H1 (cell line): ENCODE data around the gene CYP46A1. TPM values are rescaled to one million over a fixed set of nuclear protein-coding genes. Genes with fewer than 3 reads are reported as not detected.

ENCODE experiments used
- CTCF ChIA-PET: fragments of 300-600 bp; sonication (Branson Sonifier 250); formaldehyde crosslinking; loops from one replicate; lab custom pipeline; 2021; ENCODE audit not compliant: partially characterized antibody; lab: Charles Lee
- POLR2A ChIA-PET: fragments of 300-600 bp; sonication (Branson Sonifier 250); formaldehyde crosslinking; loops from one replicate; lab custom pipeline; 2021; ENCODE audit warnings: inconsistent platforms; ENCODE audit not compliant: partially characterized antibody; lab: Charles Lee
- DNase-seq, 2 experiments: peaks; one replicate each; pipeline versions ENCODE4 v3.0.0 to v3.0.0-alpha.2; 2010 to 2022; ENCODE audit warnings: low spot score in 2 of 2, low read depth in 1 of 2, mixed read lengths in 1 of 2
- FAIRE-seq: peaks from 2 replicates; lab custom pipeline; 2011; peaks lifted over from hg19 to GRCh38; lab: Jason Lieb, UNC
- H2AFZ ChIP-seq: 2 replicates; pipeline ENCODE4 v1.8.1; 2012; ENCODE audit warnings: low read length, inconsistent platforms
- H2AK5ac ChIP-seq: 2 replicates; pipeline ENCODE4 v1.6.1; 2013; ENCODE audit warnings: low read depth, low read length
- H2BK120ac ChIP-seq: replicated peaks from 2 replicates; pipeline ENCODE3; 2013; ENCODE audit warnings: low read depth, low read length, inconsistent platforms
- H2BK12ac ChIP-seq: 2 replicates; pipeline ENCODE4 v1.6.1; 2013; ENCODE audit warnings: low read depth, low read length
- H2BK15ac ChIP-seq: 2 replicates; pipeline ENCODE4 v1.6.1; 2013; ENCODE audit warnings: low read length
- H2BK20ac ChIP-seq: 2 replicates; pipeline ENCODE4 v1.6.1; 2013; ENCODE audit warnings: low read length
- H2BK5ac ChIP-seq: 2 replicates; pipeline ENCODE4 v1.6.1; 2013; ENCODE audit warnings: low read depth, low read length
- H3K14ac ChIP-seq: 2 replicates; pipeline ENCODE4 v1.6.1; 2013; ENCODE audit warnings: inconsistent platforms; ENCODE audit not compliant: insufficient read length
- H3K18ac ChIP-seq: 2 replicates; pipeline ENCODE4 v1.6.1; 2013; ENCODE audit warnings: low read length; ENCODE audit errors: extremely low read depth
- H3K23ac ChIP-seq: 2 replicates; pipeline ENCODE4 v1.6.1; 2013; ENCODE audit warnings: inconsistent platforms; ENCODE audit not compliant: insufficient read length
- H3K23me2 ChIP-seq: 2 replicates; pipeline ENCODE4 v1.6.1; 2013; ENCODE audit warnings: low read depth, low read length
- H3K27ac ChIP-seq: 2 replicates; pipeline ENCODE4 v1.6.1; 2011; ENCODE audit warnings: low read depth, low read length, inconsistent platforms
- H3K27me3 ChIP-seq, 4 experiments: replicated peaks in 1 of 4; 1 replicate in 1 of 4; 2 replicates in 3 of 4; pipeline versions ENCODE4 v1.6.1 to v1.8.1; 2011 to 2013; ENCODE audit warnings: low read length in 3 of 4, mild to moderate bottlenecking in 3 of 4, inconsistent platforms in 2 of 4, mixed read lengths in 2 of 4, moderate library complexity in 1 of 4; ENCODE audit not compliant: control insufficient read depth in 3 of 4, insufficient read depth in 3 of 4; ENCODE audit errors: extremely low read depth in 1 of 4
- H3K36me3 ChIP-seq, 4 experiments: 2 replicates each; pipeline versions ENCODE4 v1.6.1 to v1.8.1; 2011 to 2013; ENCODE audit warnings: mild to moderate bottlenecking in 4 of 4, low read length in 3 of 4, moderate library complexity in 2 of 4, control low read depth in 1 of 4, inconsistent platforms in 1 of 4; ENCODE audit not compliant: insufficient read depth in 4 of 4, control insufficient read depth in 2 of 4
- H3K4ac ChIP-seq: replicated peaks from 2 replicates; pipeline ENCODE3; 2013; ENCODE audit warnings: low read length, low read depth, mixed read lengths, inconsistent platforms; ENCODE audit not compliant: insufficient read length
- H3K4me1 ChIP-seq, 4 experiments: replicated peaks in 1 of 4; 1 replicate in 1 of 4; 2 replicates in 3 of 4; pipeline versions ENCODE4 v1.6.1 to v1.8.1; 2011 to 2013; ENCODE audit warnings: low read length in 3 of 4, inconsistent platforms in 2 of 4, mixed read lengths in 1 of 4; ENCODE audit not compliant: insufficient read depth in 4 of 4, control insufficient read depth in 3 of 4
- H3K4me2 ChIP-seq, 2 experiments: 2 replicates each; pipeline versions ENCODE4 v1.6.1 to v1.8.1; 2011 to 2013; ENCODE audit warnings: low read depth in 2 of 2, low read length in 2 of 2, control low read depth in 1 of 2, inconsistent platforms in 1 of 2, mild to moderate bottlenecking in 1 of 2; ENCODE audit not compliant: insufficient read depth in 1 of 2
- H3K4me3 ChIP-seq, 4 experiments: fragments of 200-600, 300-600 bp in 1 of 4; sonication (generic), shearing (Covaris generic), sonication (Bioruptor Twin) in 1 of 4; 2 replicates each; pipeline versions ENCODE4 v1.5.1 to v1.8.1; 2011 to 2016; ENCODE audit warnings: low read length in 4 of 4, low read depth in 3 of 4, control low read depth in 2 of 4, inconsistent platforms in 2 of 4, mild to moderate bottlenecking in 2 of 4, mixed read lengths in 1 of 4, moderate library complexity in 1 of 4; ENCODE audit not compliant: insufficient read depth in 2 of 4; ENCODE audit errors: extremely low read depth in 1 of 4
- H3K56ac ChIP-seq: replicated peaks from 2 replicates; pipeline ENCODE3; 2013; ENCODE audit warnings: low read depth, mild to moderate bottlenecking, mixed read lengths, low read length, inconsistent platforms; ENCODE audit not compliant: insufficient read length
- H3K79me1 ChIP-seq: 2 replicates; pipeline ENCODE4 v1.6.1; 2013; ENCODE audit warnings: low read depth, low read length, control low read depth
- H3K79me2 ChIP-seq, 2 experiments: 2 replicates each; pipeline versions ENCODE4 v1.6.1 to v1.8.1; 2012 to 2013; ENCODE audit warnings: low read length in 2 of 2, mild to moderate bottlenecking in 2 of 2, inconsistent platforms in 1 of 2; ENCODE audit not compliant: insufficient read depth in 2 of 2, control insufficient read depth in 1 of 2
- H3K9ac ChIP-seq, 4 experiments: replicated peaks in 1 of 4; 1 replicate in 1 of 4; 2 replicates in 3 of 4; pipeline versions ENCODE4 v1.6.1 to v1.8.1; 2011 to 2013; ENCODE audit warnings: low read depth in 3 of 4, low read length in 3 of 4, control low read depth in 2 of 4, mild to moderate bottlenecking in 2 of 4, moderate library complexity in 2 of 4, inconsistent platforms in 1 of 4; ENCODE audit errors: extremely low read depth in 1 of 4
- H3K9me3 ChIP-seq, 2 experiments: 2 replicates each; pipeline versions ENCODE4 v1.6.1 to v1.8.1; 2012 to 2013; ENCODE audit warnings: mild to moderate bottlenecking in 2 of 2, moderate library complexity in 2 of 2, control low read depth in 1 of 2, inconsistent platforms in 1 of 2, low read depth in 1 of 2, low read length in 1 of 2, mixed read lengths in 1 of 2; ENCODE audit not compliant: insufficient read depth in 2 of 2
- H4K20me1 ChIP-seq, 2 experiments: replicated peaks in 1 of 2; 2 replicates each; pipeline versions ENCODE3 to v1.8.1; 2011 to 2013; ENCODE audit warnings: inconsistent platforms in 2 of 2, low read length in 2 of 2, mild to moderate bottlenecking in 1 of 2; ENCODE audit not compliant: insufficient read depth in 2 of 2, control insufficient read depth in 1 of 2
- H4K5ac ChIP-seq: 2 replicates; pipeline ENCODE4 v1.6.1; 2013; ENCODE audit warnings: low read length, low read depth, mixed read lengths, inconsistent platforms; ENCODE audit not compliant: insufficient read length
- H4K8ac ChIP-seq: 2 replicates; pipeline ENCODE4 v1.8.0; 2013; ENCODE audit warnings: mild to moderate bottlenecking, moderate library complexity, low read length, inconsistent platforms; ENCODE audit not compliant: insufficient read depth; ENCODE audit errors: extremely low read depth
- H4K91ac ChIP-seq: replicated peaks from 2 replicates; pipeline ENCODE3; 2013; ENCODE audit warnings: low read length, mixed read lengths, inconsistent platforms; ENCODE audit not compliant: insufficient read length
- E2F6 ChIP-seq: IDR thresholded peaks from 2 replicates; pipeline ENCODE4 v1.6.1; 2012; ENCODE audit warnings: inconsistent platforms
- KDM5A ChIP-seq: fragments of 200-600 bp; IDR thresholded peaks from 2 replicates; pipeline ENCODE4 v1.7.1; 2012; ENCODE audit warnings: mild to moderate bottlenecking, low read length, inconsistent platforms, mixed read lengths
- WGBS, 2 experiments: shearing (Covaris generic) in 1 of 2; methylation state at CpG; one replicate each; pipeline versions ENCODE4 v1.1.6 to v1.1.7; 2013 to 2015; ENCODE audit warnings: low lambda C conversion rate in 2 of 2, mixed read lengths in 2 of 2, inconsistent platforms in 1 of 2, low coverage in 1 of 2, missing lambda C conversion rate in 1 of 2; ENCODE audit not compliant: insufficient replicate concordance in 2 of 2, insufficient coverage in 1 of 2, insufficient read length in 1 of 2; ENCODE audit errors: extremely low coverage in 1 of 2, missing lambda C conversion rate in 1 of 2; 5-methylcytosine and 5-hydroxymethylcytosine counted together
- polyA plus RNA-seq, 7 experiments: library from polyadenylated mRNA; depleted of rRNA in 3 of 7; stranded (reverse) in 5 of 7; unstranded in 2 of 7; fragments of >200 nt in 5 of 7; fragments of 200-250 nt in 2 of 7; gene quantifications; 1 replicate in 5 of 7; 2 replicates in 1 of 7; 4 replicates in 1 of 7; pipeline versions ENCODE4 v1.2.1 to v1.2.3, GENCODE V29; 2011 to 2013; ENCODE audit warnings: missing spikeins in 2 of 7, mixed read lengths in 2 of 7
- total RNA-seq: library from RNA; stranded (reverse); fragmentation: NEBNext Ultra II Directional; extraction: Animal tissue kit (Norgen Biotek cat#: 25700); gene quantifications from 2 replicates; pipeline ENCODE4 v1.2.1, GENCODE V29; 2021

Gene CYP46A1
- total and polyA plus RNA-seq, 2 of the 8 experiments (the other 6 are each of a cell fraction or from before 2014, with no cell fraction given): 0.41 to 1.3 TPM

DNA sequence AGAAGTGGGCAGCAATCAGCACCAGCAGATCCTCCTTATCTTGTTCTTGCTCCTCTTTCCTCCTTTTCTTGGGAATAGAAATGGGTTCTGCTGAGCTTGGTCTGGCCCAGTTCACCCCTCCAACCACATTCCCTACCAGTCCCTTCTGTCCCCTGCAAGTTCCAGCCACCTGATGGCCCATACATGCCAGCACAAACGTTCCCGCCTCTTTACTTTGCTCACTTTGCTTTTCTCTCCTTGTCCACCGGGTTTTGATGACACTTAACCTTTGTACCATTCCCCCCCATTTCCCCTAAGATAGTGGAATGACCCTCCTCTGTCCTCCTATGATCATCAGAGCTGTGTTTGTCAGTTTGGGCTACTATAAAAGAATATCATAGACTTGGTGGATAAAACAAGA is 85.7 kb downstream of the CYP46A1 start:
- no peak overlapping the region for H3K14ac ChIP-seq
- TF ChIP-seq KDM5A (no peak), E2F6 (peak; percentile 75; the same call in 1 of the 2 replicates)
- no peak overlapping the region for H3K4me2 ChIP-seq
- no peak overlapping the region for H4K8ac ChIP-seq
- no peak overlapping the region for H4K91ac ChIP-seq
- H3K4me3 ChIP-seq: no peak overlapping the region
- no peaks in the 10 kb centered on the region for H3K27me3 ChIP-seq
- no peak overlapping the region for H3K23ac ChIP-seq
- no peak overlapping the region for H3K27ac ChIP-seq
- peaks cover 8 to 25% (median 18%) of the 10 kb centered on the region in 4 experiments for H3K4me1 ChIP-seq
- no peak overlapping the region; the same call in 1 of the 2 replicates for H2BK20ac ChIP-seq
- H2BK12ac ChIP-seq: no peak overlapping the region
- no peaks in the 10 kb centered on the region for H3K23me2 ChIP-seq
- H3K4ac ChIP-seq: no peak overlapping the region
- no peak overlapping the region for H2BK5ac ChIP-seq
- DNase-seq (no peak), FAIRE-seq (no peak)
- H3K9ac ChIP-seq: no peak overlapping the region
- 91% methylated on average over 3 of the region's 3 CpGs; no CpG with 5 or more reads in 1 of the 2 experiments for WGBS, 2 experiments
- CTCF ChIA-PET: interaction anchor here (0.9 to 4.0 kb wide), 4 partner anchors 16 to 115 kb away, joined by 3 to 24 read pairs (median 4); no protein-coding TSS in a partner anchor
- no peaks in the 10 kb centered on the region for H4K20me1 ChIP-seq
- H3K79me1 ChIP-seq: no peaks in the 10 kb centered on the region
- POLR2A ChIA-PET: interaction anchor here (0.9 to 1.1 kb wide), 2 partner anchors 9 to 10 kb away, joined by 3 read pairs; no protein-coding TSS in a partner anchor
- H3K9me3 ChIP-seq: no peaks in the 10 kb centered on the region
- H2AFZ ChIP-seq: no peak overlapping the region
- no peak overlapping the region for H3K18ac ChIP-seq
- H3K36me3 ChIP-seq: no peaks in the 10 kb centered on the region
- H3K56ac ChIP-seq: no peak overlapping the region
- no peak overlapping the region for H2BK15ac ChIP-seq
- no peak overlapping the region for H2BK120ac ChIP-seq
- H3K79me2 ChIP-seq: no peaks in the 10 kb centered on the region
- no peak overlapping the region for H2AK5ac ChIP-seq
- H4K5ac ChIP-seq: no peak overlapping the region
